Muscle of leg (tissue), 11 donors: ENCODE measurements around the gene IRF2. TPM values are rescaled to one million over a fixed set of nuclear protein-coding genes. Genes with fewer than 3 reads are reported as not detected.

Experiments used
- DNase-seq: peaks from one replicate; pipeline ENCODE4 v3.0.0; 2013
- H3K27ac ChIP-seq: one replicate; pipeline ENCODE4 v1.5.1; 2013; ENCODE audit warnings: mild to moderate bottlenecking, low read length, control low read depth
- H3K27me3 ChIP-seq: one replicate; pipeline ENCODE4 v1.6.1; 2013; ENCODE audit warnings: low read length; ENCODE audit not compliant: control insufficient read depth, insufficient read depth
- H3K36me3 ChIP-seq: one replicate; pipeline ENCODE4 v1.6.1; 2013; ENCODE audit warnings: low read length; ENCODE audit not compliant: control insufficient read depth, insufficient read depth
- H3K4me1 ChIP-seq: one replicate; pipeline ENCODE4 v1.6.1; 2013; ENCODE audit warnings: low read length; ENCODE audit not compliant: control insufficient read depth, insufficient read depth
- H3K4me3 ChIP-seq: one replicate; pipeline ENCODE4 v1.5.1; 2013; ENCODE audit warnings: low read length, control low read depth
- H3K9me3 ChIP-seq: replicated peaks from 2 replicates; pipeline ENCODE4 v1.6.1; 2013; ENCODE audit warnings: low read depth, low read length; ENCODE audit not compliant: control insufficient read depth
- WGBS: methylation state at CpG from one replicate; pipeline ENCODE4 v1.1.5; 2013; ENCODE audit warnings: missing lambda C conversion rate; ENCODE audit not compliant: insufficient coverage; 5-methylcytosine and 5-hydroxymethylcytosine counted together
- polyA plus RNA-seq, 8 donors: library from polyadenylated mRNA; unstranded; fragments of 120-200 nt; gene quantifications; one replicate each; pipeline versions ENCODE4 v1.2.1 to v1.2.3, GENCODE V29; 2013; ENCODE audit warnings: inconsistent platforms in 1 of 8, low replicate concordance in 1 of 8; ENCODE audit not compliant: insufficient read length in 8 of 8, insufficient read depth in 1 of 8
- total RNA-seq: library from RNA; stranded (reverse); fragments of 120-200 nt; gene quantifications from one replicate; pipeline ENCODE4 v1.2.4, GENCODE V29; 2013

Gene IRF2
- total and polyA plus RNA-seq, 9 donors: 14.8 to 19.4 (median 17.7) TPM

- Histone ChIP-seq H3K9me3 (no peaks in the 10 kb centered on the region), H3K27me3 (no peaks in the 10 kb centered on the region), H3K27ac (no peak overlapping the region), H3K36me3 (peaks cover 6% of the 10 kb centered on the region), H3K4me3 (no peak overlapping the region), H3K4me1 (peaks cover 9% of the 10 kb centered on the region)
- WGBS: no CpG with 5 or more reads among the region's 6 CpGs
- DNase-seq: no peak
Observed at GRCh38 chr4:184434501-184435066, 39.8 kb downstream of the IRF2 start.

- H3K27ac ChIP-seq: no peak overlapping the region
Observed at GRCh38 chr4:184434021-184434420, 40.3 kb downstream of the IRF2 start.

GRCh38 chr4:184433258-184433892 is 41.0 kb downstream of the IRF2 start:
- H3K36me3 ChIP-seq: peaks cover 10% of the 10 kb centered on the region
- 91% methylated on average over 10 of the region's 17 CpGs for WGBS
- H3K27ac ChIP-seq: no peak overlapping the region
- H3K9me3 ChIP-seq: no peaks in the 10 kb centered on the region
- H3K4me1 ChIP-seq: peaks cover 4% of the 10 kb centered on the region
- DNase-seq: no peak
- no peak overlapping the region for H3K4me3 ChIP-seq
- H3K27me3 ChIP-seq: no peaks in the 10 kb centered on the region

More at GRCh38 chr4:184434021-184434420, 40.3 kb downstream of the IRF2 start:
- Histone ChIP-seq H3K9me3 (no peaks in the 10 kb centered on the region), H3K36me3 (peaks cover 8% of the 10 kb centered on the region), H3K4me3 (no peak overlapping the region), H3K4me1 (peaks cover 8% of the 10 kb centered on the region), H3K27me3 (no peaks in the 10 kb centered on the region)
- 96% methylated on average over 8 of the region's 13 CpGs for WGBS
- DNase-seq: no peak

- 74% methylated on average over 10 of the region's 16 CpGs for WGBS
- Histone ChIP-seq H3K27ac (no peak overlapping the region), H3K4me3 (no peak overlapping the region), H3K4me1 (no peaks in the 10 kb centered on the region), H3K36me3 (peaks cover 17% of the 10 kb centered on the region), H3K27me3 (no peaks in the 10 kb centered on the region), H3K9me3 (no peaks in the 10 kb centered on the region)
- no peak for DNase-seq
Observed at GRCh38 chr4:184432127-184432922, 42.0 kb downstream of the IRF2 start.

GRCh38 chr4:184430163-184430562 is 44.2 kb downstream of the IRF2 start:
- no peaks in the 10 kb centered on the region for H3K27me3 ChIP-seq
- DNase-seq: no peak

GRCh38 chr4:184428787-184429186 is 45.6 kb downstream of the IRF2 start:
- no peak for DNase-seq
- Histone ChIP-seq H3K4me3 (no peak overlapping the region), H3K9me3 (no peaks in the 10 kb centered on the region), H3K36me3 (peaks cover 41% of the 10 kb centered on the region), H3K27me3 (no peaks in the 10 kb centered on the region), H3K27ac (no peak overlapping the region), H3K4me1 (no peaks in the 10 kb centered on the region)
- 87% methylated on average over 7 of the region's 12 CpGs for WGBS

More at GRCh38 chr4:184430163-184430562, 44.2 kb downstream of the IRF2 start:
- Histone ChIP-seq H3K9me3 (no peaks in the 10 kb centered on the region), H3K27ac (no peak overlapping the region), H3K4me1 (no peaks in the 10 kb centered on the region), H3K4me3 (no peak overlapping the region), H3K36me3 (peaks cover 36% of the 10 kb centered on the region)
- 79% methylated on average over 4 of the region's 6 CpGs for WGBS

- no peak for DNase-seq
Observed at GRCh38 chr4:184427687-184428086, 46.7 kb downstream of the IRF2 start.

GRCh38 chr4:184427093-184427492 is 47.3 kb downstream of the IRF2 start:
- Histone ChIP-seq H3K4me1 (no peaks in the 10 kb centered on the region), H3K4me3 (no peak overlapping the region), H3K9me3 (peaks cover 8% of the 10 kb centered on the region), H3K36me3 (peaks cover 44% of the 10 kb centered on the region), H3K27me3 (no peaks in the 10 kb centered on the region), H3K27ac (no peak overlapping the region)
- DNase-seq: no peak
- no CpG with 5 or more reads among the region's 3 CpGs for WGBS

More at GRCh38 chr4:184427687-184428086, 46.7 kb downstream of the IRF2 start:
- Histone ChIP-seq H3K4me1 (no peaks in the 10 kb centered on the region), H3K27me3 (no peaks in the 10 kb centered on the region), H3K27ac (no peak overlapping the region), H3K36me3 (peaks cover 44% of the 10 kb centered on the region), H3K4me3 (no peak overlapping the region), H3K9me3 (peaks cover 5% of the 10 kb centered on the region)
- WGBS: no CpG with 5 or more reads among the region's 1 CpG

- Histone ChIP-seq H3K36me3 (peaks cover 46% of the 10 kb centered on the region), H3K4me1 (no peaks in the 10 kb centered on the region), H3K27ac (no peak overlapping the region), H3K27me3 (no peaks in the 10 kb centered on the region), H3K4me3 (no peak overlapping the region), H3K9me3 (peaks cover 8% of the 10 kb centered on the region)
- WGBS: 89% methylated on average over 11 of the region's 17 CpGs
- no peak for DNase-seq
Observed at GRCh38 chr4:184424993-184425758, 49.2 kb downstream of the IRF2 start.

GRCh38 chr4:184424279-184424678 is 50.1 kb downstream of the IRF2 start:
- DNase-seq: no peak
- Histone ChIP-seq H3K36me3 (peaks cover 46% of the 10 kb centered on the region), H3K27ac (no peak overlapping the region), H3K4me1 (no peaks in the 10 kb centered on the region), H3K9me3 (peaks cover 8% of the 10 kb centered on the region), H3K27me3 (no peaks in the 10 kb centered on the region), H3K4me3 (no peak overlapping the region)
- 90% methylated on average over 2 of the region's 3 CpGs for WGBS
